KMS-11 (cell line): ENCODE measurements around the gene GCFC2.

Source experiments
- H2AFZ ChIP-seq: fragments of 200-600 bp; sonication (generic); 2 replicates; pipeline ENCODE4 v1.6.1; 2016; ENCODE audit warnings: antibody characterized with exemption, mixed run types, low read depth
- H3K27ac ChIP-seq: fragments of 200-600 bp; sonication (generic); 2 replicates; pipeline ENCODE4 v1.6.1; 2016; ENCODE audit warnings: mild to moderate bottlenecking, mixed run types
- H3K27me3 ChIP-seq: fragments of 200-600 bp; sonication (generic); 2 replicates; pipeline ENCODE4 v1.6.1; 2017; ENCODE audit warnings: mild to moderate bottlenecking, low read depth, mixed run types, moderate library complexity; ENCODE audit not compliant: insufficient read depth
- H3K36me3 ChIP-seq: fragments of 200-600 bp; sonication (generic); 2 replicates; pipeline ENCODE4 v1.6.1; 2017; ENCODE audit warnings: mild to moderate bottlenecking, mixed run types; ENCODE audit not compliant: insufficient read depth
- H3K4me1 ChIP-seq: fragments of 200-600 bp; sonication (generic); 2 replicates; pipeline ENCODE4 v1.6.1; 2016; ENCODE audit warnings: mild to moderate bottlenecking, low read depth, mixed run types; ENCODE audit not compliant: poor library complexity, severe bottlenecking
- H3K4me2 ChIP-seq: fragments of 200-600 bp; sonication (generic); 2 replicates; pipeline ENCODE4 v1.7.0; 2016; ENCODE audit warnings: mild to moderate bottlenecking, mixed run types
- H3K4me3 ChIP-seq: fragments of 200-600 bp; sonication (generic); IDR thresholded peaks from 2 replicates; pipeline ENCODE4 v1.6.1; 2017; ENCODE audit warnings: low read depth, low read length, mixed read lengths; ENCODE audit not compliant: insufficient read depth
- H3K79me2 ChIP-seq: fragments of 200-600 bp; sonication (generic); 2 replicates; pipeline ENCODE4 v1.6.1; 2016; ENCODE audit warnings: low read depth, mixed run types; ENCODE audit not compliant: insufficient read depth
- H3K9ac ChIP-seq: fragments of 200-600 bp; sonication (generic); 2 replicates; pipeline ENCODE4 v1.6.1; 2016; ENCODE audit warnings: mild to moderate bottlenecking, mixed run types
- H4K20me1 ChIP-seq: fragments of 200-600 bp; sonication (generic); 2 replicates; pipeline ENCODE4 v1.6.1; 2016; ENCODE audit warnings: mild to moderate bottlenecking, mixed run types; ENCODE audit not compliant: insufficient read depth
- CTCF ChIP-seq: fragments of 200-600 bp; sonication (generic); conservative IDR thresholded peaks from 2 replicates; pipeline ENCODE4 v1.6.1; 2017; ENCODE audit warnings: low read depth, mild to moderate bottlenecking, antibody characterized with exemption, low read length, moderate library complexity, mixed read lengths

The GCFC2 gene

GRCh38 chr2:75710577-75711253 lies at the start of gene GCFC2:
Gene GCFC2 (minus strand): TSS chr2:75710915. CDS start chr2:75710855, 60 bp downstream.
- H2AFZ ChIP-seq = peak within 1 kb of the TSS; percentile 93
- peak within 1 kb of the TSS; percentile 98 for H3K9ac ChIP-seq
- peak within 1 kb of the TSS; percentile 74 for H3K4me3 ChIP-seq
- peak within 1 kb of the TSS; percentile 93 for H3K4me2 ChIP-seq
- H4K20me1 ChIP-seq = no peaks in the 10 kb centered on the region
- peak within 1 kb of the TSS; percentile 98 for H3K27ac ChIP-seq
- TF ChIP-seq CTCF = peak; percentile 4; the same call in 1 of the 2 replicates
- H3K79me2 ChIP-seq = peaks cover 32% of the 10 kb centered on the region; the same call in 1 of the 2 replicates
- peaks cover 40% of the 10 kb centered on the region for H3K4me1 ChIP-seq
- no peaks in the 10 kb centered on the region for H3K36me3 ChIP-seq
- H3K27me3 ChIP-seq = no peaks in the 10 kb centered on the region

- Histone ChIP-seq H2AFZ (no peak overlapping the region), H3K27ac (no peak overlapping the region), H3K79me2 (no peaks in the 10 kb centered on the region), H3K4me1 (no peaks in the 10 kb centered on the region), H3K9ac (no peak overlapping the region), H3K27me3 (no peaks in the 10 kb centered on the region), H3K36me3 (no peaks in the 10 kb centered on the region), H3K4me2 (no peak overlapping the region), H4K20me1 (no peaks in the 10 kb centered on the region), H3K4me3 (no peak overlapping the region)
- no peak for TF ChIP-seq CTCF
Observed at GRCh38 chr2:75752828-75753227, 42.1 kb upstream of the GCFC2 start.

GRCh38 chr2:75751824-75752468 lies 41.2 kb upstream of the GCFC2 start:
- no peaks in the 10 kb centered on the region for H3K79me2 ChIP-seq
- no peak overlapping the region for H3K4me3 ChIP-seq
- H3K4me1 ChIP-seq = no peaks in the 10 kb centered on the region
- H3K36me3 ChIP-seq = no peaks in the 10 kb centered on the region
- no peak overlapping the region for H3K9ac ChIP-seq
- TF ChIP-seq CTCF = no peak
- no peak overlapping the region for H2AFZ ChIP-seq
- no peaks in the 10 kb centered on the region for H4K20me1 ChIP-seq
- no peak overlapping the region for H3K4me2 ChIP-seq
- H3K27ac ChIP-seq = no peak overlapping the region
- no peaks in the 10 kb centered on the region for H3K27me3 ChIP-seq

GRCh38 chr2:75751360-75751759 lies 40.6 kb upstream of the GCFC2 start:
- H3K27ac ChIP-seq = no peak overlapping the region
- no peak overlapping the region for H2AFZ ChIP-seq
- H4K20me1 ChIP-seq = no peaks in the 10 kb centered on the region
- H3K36me3 ChIP-seq = no peaks in the 10 kb centered on the region
- H3K4me1 ChIP-seq = no peaks in the 10 kb centered on the region
- no peak overlapping the region for H3K4me3 ChIP-seq
- TF ChIP-seq CTCF = no peak
- no peak overlapping the region for H3K4me2 ChIP-seq
- no peaks in the 10 kb centered on the region for H3K27me3 ChIP-seq
- no peak overlapping the region for H3K9ac ChIP-seq
- no peaks in the 10 kb centered on the region for H3K79me2 ChIP-seq
